SK-N-SH (cell line): Measurements from ENCODE around the gene PHC2. TPM values are rescaled to one million over a fixed set of nuclear protein-coding genes. Genes with fewer than 3 reads are reported as not detected.

Experiments
- CTCF ChIA-PET: fragments of 300-600, 350-600 bp; formaldehyde crosslinking; extraction: SDS; loops from one replicate; lab custom pipeline; 2021; lab: Yijun Ruan, JAX
- POLR2A ChIA-PET: fragments of 350-600 bp; sonication (Branson Sonifier 250); formaldehyde crosslinking; extraction: SDS; loops from one replicate; lab custom pipeline; 2020; ENCODE audit warnings: antibody characterized with exemption, inconsistent platforms; lab: Yijun Ruan, JAX
- DNase-seq: peaks from one replicate; pipeline ENCODE4 v3.0.0; 2012
- H2AFZ ChIP-seq: fragments of 200-600 bp; sonication (generic); 2 replicates; pipeline ENCODE4 v1.8.1; 2016; ENCODE audit warnings: antibody characterized with exemption, mild to moderate bottlenecking, low read depth
- H3F3A ChIP-seq: fragments of 200-600 bp; sonication (generic); replicated peaks from 2 replicates; pipeline ENCODE3; 2016; ENCODE audit warnings: antibody characterized with exemption, mild to moderate bottlenecking; ENCODE audit not compliant: insufficient read depth
- H3K27ac ChIP-seq, 2 experiments: fragments of 200-500 bp in 1 of 2; fragments of 200-600 bp in 1 of 2; sonication (Bioruptor generic) in 1 of 2; sonication (generic), shearing (Covaris generic) in 1 of 2; 2 replicates each; pipeline versions ENCODE4 v1.5.1 to v1.6.1; 2014 to 2016; ENCODE audit warnings: low read depth in 2 of 2, inconsistent platforms in 1 of 2, low read length in 1 of 2, mild to moderate bottlenecking in 1 of 2, mixed read lengths in 1 of 2
- H3K27me3 ChIP-seq: fragments of 200-600 bp; sonication (generic), shearing (Covaris generic); 2 replicates; pipeline ENCODE4 v1.6.1; 2016; ENCODE audit warnings: mixed run types; ENCODE audit not compliant: insufficient read depth
- H3K36me3 ChIP-seq, 2 experiments: fragments of 200-500 bp in 1 of 2; fragments of 200-600 bp in 1 of 2; sonication (Bioruptor generic) in 1 of 2; sonication (generic) in 1 of 2; replicated peaks in 1 of 2; 2 replicates each; pipeline versions ENCODE3 to v1.5.1; 2014 to 2016; ENCODE audit warnings: low read length in 1 of 2, mild to moderate bottlenecking in 1 of 2; ENCODE audit not compliant: insufficient read depth in 2 of 2, control insufficient read depth in 1 of 2
- H3K4me1 ChIP-seq, 2 experiments: fragments of 200-500 bp in 1 of 2; fragments of 200-600 bp in 1 of 2; sonication (Bioruptor generic) in 1 of 2; sonication (generic), shearing (Covaris generic) in 1 of 2; 2 replicates each; pipeline versions ENCODE4 v1.5.1 to v1.6.1; 2014 to 2016; ENCODE audit warnings: low read depth in 1 of 2, low read length in 1 of 2, mixed run types in 1 of 2; ENCODE audit not compliant: insufficient read depth in 2 of 2, control insufficient read depth in 1 of 2
- H3K4me2 ChIP-seq: fragments of 200-600 bp; sonication (generic), shearing (Covaris generic); 2 replicates; pipeline ENCODE4 v1.6.1; 2017; ENCODE audit warnings: mixed run types
- H3K4me3 ChIP-seq, 2 experiments: fragments of 200-500 bp in 1 of 2; fragments of 200-600 bp in 1 of 2; sonication (Bioruptor generic) in 1 of 2; sonication (generic), shearing (Covaris generic) in 1 of 2; 2 replicates each; pipeline versions ENCODE4 v1.5.1 to v1.8.1; 2014 to 2016; ENCODE audit warnings: low read depth in 2 of 2, inconsistent platforms in 1 of 2, low read length in 1 of 2, mild to moderate bottlenecking in 1 of 2, mixed read lengths in 1 of 2, moderate library complexity in 1 of 2
- H3K79me2 ChIP-seq: fragments of 200-600 bp; sonication (generic); 2 replicates; pipeline ENCODE4 v1.8.1; 2017; ENCODE audit warnings: mild to moderate bottlenecking; ENCODE audit not compliant: insufficient read depth
- H3K9ac ChIP-seq: fragments of 200-600 bp; sonication (generic); 2 replicates; pipeline ENCODE4 v1.6.1; 2017; ENCODE audit warnings: mixed run types
- H3K9me2 ChIP-seq: fragments of 200-600 bp; sonication (generic); 2 replicates; pipeline ENCODE4 v1.6.1; 2017; ENCODE audit warnings: mixed run types
- H3K9me3 ChIP-seq: fragments of 200-600 bp; sonication (generic); 2 replicates; pipeline ENCODE4 v1.6.1; 2017; ENCODE audit warnings: mixed run types, mild to moderate bottlenecking, moderate library complexity
- H4K20me1 ChIP-seq: fragments of 200-600 bp; sonication (generic); 2 replicates; pipeline ENCODE4 v1.6.1; 2017; ENCODE audit warnings: mild to moderate bottlenecking, mixed run types; ENCODE audit not compliant: insufficient read depth
- CHD2 ChIP-seq: fragments of 150-350 bp; IDR thresholded peaks from 2 replicates; pipeline ENCODE4 v1.6.1; 2018; ENCODE audit warnings: low read length; ENCODE audit not compliant: partially characterized antibody
- ELF1 ChIP-seq: IDR thresholded peaks from 2 replicates; pipeline ENCODE4 v1.4.0; 2012
- EP300 ChIP-seq, 2 experiments: IDR thresholded peaks; 2 replicates each; pipeline versions ENCODE4 v1.4.0 to v1.6.1; 2012; ENCODE audit warnings: borderline replicate concordance in 1 of 2, low read depth in 1 of 2, low read length in 1 of 2
- FOXJ3 ChIP-seq: sonication (generic); formaldehyde crosslinking; IDR thresholded peaks from 2 replicates; pipeline ENCODE4 v1.5.1; 2020; ENCODE audit warnings: mild to moderate bottlenecking, missing genetic modification reagents
- FOXM1 ChIP-seq: IDR thresholded peaks from 2 replicates; pipeline ENCODE4 v1.4.0; 2012; ENCODE audit warnings: low read depth, mild to moderate bottlenecking
- GABPA ChIP-seq: IDR thresholded peaks from 2 replicates; pipeline ENCODE4 v1.4.0; 2012; ENCODE audit warnings: low read depth, mild to moderate bottlenecking
- GATA2 ChIP-seq: sonication (generic); formaldehyde crosslinking; IDR thresholded peaks from 2 replicates; pipeline ENCODE4 v1.5.0; 2020; ENCODE audit warnings: mild to moderate bottlenecking, missing genetic modification reagents
- MXI1 ChIP-seq: IDR thresholded peaks from 2 replicates; pipeline ENCODE4 v1.6.1; 2012; ENCODE audit warnings: mild to moderate bottlenecking, low read depth, low read length, improper control_type of control experiment
- NFIC ChIP-seq: IDR thresholded peaks from 2 replicates; pipeline ENCODE4 v1.4.0; 2012; ENCODE audit warnings: borderline replicate concordance
- NRF1 ChIP-seq: IDR thresholded peaks from 2 replicates; pipeline ENCODE4 v1.6.1; 2012; ENCODE audit warnings: low read depth, mild to moderate bottlenecking, low read length
- POLR2AphosphoS5 ChIP-seq: IDR thresholded peaks from 2 replicates; pipeline ENCODE4 v1.6.1; 2012; ENCODE audit warnings: low read depth, low read length
- RAD21 ChIP-seq: IDR thresholded peaks from 2 replicates; pipeline ENCODE4 v1.6.1; 2012; ENCODE audit warnings: mild to moderate bottlenecking, low read length
- RCOR1 ChIP-seq: fragments of 150-350 bp; IDR thresholded peaks from 2 replicates; pipeline ENCODE4 v1.6.1; 2017; ENCODE audit warnings: antibody characterized with exemption, low read length
- SMC3 ChIP-seq: IDR thresholded peaks from 2 replicates; pipeline ENCODE4 v1.6.1; 2012; ENCODE audit warnings: low read depth, low read length, improper control_type of control experiment
- TAF1 ChIP-seq: IDR thresholded peaks from 2 replicates; pipeline ENCODE4 v1.6.1; 2012; ENCODE audit warnings: low read depth, mild to moderate bottlenecking, low read length, moderate library complexity, borderline replicate concordance
- TCF12 ChIP-seq: IDR thresholded peaks from 2 replicates; pipeline ENCODE4 v1.4.0; 2012
- YY1 ChIP-seq: IDR thresholded peaks from 2 replicates; pipeline ENCODE4 v1.4.0; 2012; ENCODE audit warnings: low read depth, mild to moderate bottlenecking
- WGBS: methylation state at CpG from one replicate; pipeline ENCODE4 v1.1.6; 2017; ENCODE audit warnings: low lambda C conversion rate; 5-methylcytosine and 5-hydroxymethylcytosine counted together
- polyA plus RNA-seq, 3 experiments: library from polyadenylated mRNA; depleted of rRNA; stranded (reverse); fragments of >200 nt; gene quantifications; 2 replicates each; pipeline ENCODE4 v1.2.3, GENCODE V29; 2012
- TF ChIP-seq, protein P1 (sequence below): IDR thresholded peaks from 2 replicates; pipeline ENCODE4; 2012
- TF ChIP-seq, protein P2 (sequence below): fragments of 150-350 bp; IDR thresholded peaks from 2 replicates; pipeline ENCODE4 v1.6.1; 2017; ENCODE audit warnings: antibody characterized with exemption, low read length, low read depth, borderline replicate concordance

PHC2 gene
- polyA plus RNA-seq, 1 of the 3 experiments (the other 2 are of a cell fraction) = 98.7 TPM

- TF ChIP-seq NRF1 (no peak), RAD21 (no peak), MXI1 (no peak), FOXM1 (no peak), GABPA (no peak), FOXJ3 (CRISPR knock-in tag) (no peak), GATA2 (CRISPR knock-in tag) (no peak), NFIC (no peak), RCOR1 (no peak)
- TF ChIP-seq, protein P1, sequence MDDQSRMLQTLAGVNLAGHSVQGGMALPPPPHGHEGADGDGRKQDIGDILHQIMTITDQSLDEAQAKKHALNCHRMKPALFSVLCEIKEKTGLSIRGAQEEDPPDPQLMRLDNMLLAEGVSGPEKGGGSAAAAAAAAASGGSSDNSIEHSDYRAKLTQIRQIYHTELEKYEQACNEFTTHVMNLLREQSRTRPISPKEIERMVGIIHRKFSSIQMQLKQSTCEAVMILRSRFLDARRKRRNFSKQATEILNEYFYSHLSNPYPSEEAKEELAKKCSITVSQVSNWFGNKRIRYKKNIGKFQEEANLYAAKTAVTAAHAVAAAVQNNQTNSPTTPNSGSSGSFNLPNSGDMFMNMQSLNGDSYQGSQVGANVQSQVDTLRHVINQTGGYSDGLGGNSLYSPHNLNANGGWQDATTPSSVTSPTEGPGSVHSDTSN = no peak
- TF ChIP-seq, protein P2, sequence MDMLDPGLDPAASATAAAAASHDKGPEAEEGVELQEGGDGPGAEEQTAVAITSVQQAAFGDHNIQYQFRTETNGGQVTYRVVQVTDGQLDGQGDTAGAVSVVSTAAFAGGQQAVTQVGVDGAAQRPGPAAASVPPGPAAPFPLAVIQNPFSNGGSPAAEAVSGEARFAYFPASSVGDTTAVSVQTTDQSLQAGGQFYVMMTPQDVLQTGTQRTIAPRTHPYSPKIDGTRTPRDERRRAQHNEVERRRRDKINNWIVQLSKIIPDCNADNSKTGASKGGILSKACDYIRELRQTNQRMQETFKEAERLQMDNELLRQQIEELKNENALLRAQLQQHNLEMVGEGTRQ = no peak
- peaks cover 11 to 27% of the 10 kb centered on the region in 2 experiments for H3K36me3 ChIP-seq
- H3K79me2 ChIP-seq = no peaks in the 10 kb centered on the region
- 91% methylated on average over 4 of the region's 4 CpGs for WGBS
- H3F3A ChIP-seq = no peaks in the 10 kb centered on the region
- no peak for DNase-seq
- H3K9me2 ChIP-seq = no peaks in the 10 kb centered on the region
- H3K4me2 ChIP-seq = no peak overlapping the region
- no peak overlapping the region for H3K9ac ChIP-seq
- ChIA-PET POLR2A (no interaction called here), CTCF (interaction anchor here (0.6 kb wide), 1 partner anchor 174 kb away, joined by 3 read pairs; no protein-coding TSS in a partner anchor)
- no peak overlapping the region for H3K4me3 ChIP-seq
- H2AFZ ChIP-seq = no peak overlapping the region
- H3K27ac ChIP-seq = no peak overlapping the region
- no peaks in the 10 kb centered on the region for H3K9me3 ChIP-seq
- no peaks in the 10 kb centered on the region for H4K20me1 ChIP-seq
- H3K27me3 ChIP-seq = no peaks in the 10 kb centered on the region
- no peaks in the 10 kb centered on the region; a peak in 1 of 4 replicates for H3K4me1 ChIP-seq
Measured at GRCh38 chr1:33301273-33301984, 129.5 kb downstream of the PHC2 start.

DNA sequence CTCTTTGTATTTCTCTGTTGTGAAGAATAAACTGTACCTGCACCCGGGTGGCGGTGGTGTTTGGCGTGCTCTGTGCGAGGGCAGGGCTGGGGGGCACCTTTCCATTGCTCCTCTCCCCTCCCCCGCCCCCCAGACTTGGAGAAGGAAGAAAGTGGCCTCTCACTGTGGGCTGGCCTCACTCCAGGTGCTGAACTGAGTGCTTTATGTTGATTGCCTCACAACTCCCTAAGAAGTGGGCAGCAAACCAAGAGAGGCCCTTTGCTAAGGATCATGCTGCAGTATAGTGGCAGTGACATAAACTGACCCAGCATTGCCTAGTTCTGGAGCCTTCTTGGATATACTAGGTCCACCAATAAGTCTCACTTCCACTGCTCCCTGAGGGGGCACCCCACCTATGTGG lies 130.2 kb downstream of the PHC2 start:
- POLR2A ChIA-PET = no interaction called here
- H4K20me1 ChIP-seq = no peaks in the 10 kb centered on the region
- H3K36me3 ChIP-seq = peaks cover 15 to 34% of the 10 kb centered on the region in 2 experiments
- no peak for DNase-seq
- H3K9ac ChIP-seq = no peak overlapping the region
- no peak overlapping the region for H3K4me2 ChIP-seq
- TF ChIP-seq EP300 (IDR thresholded peaks at IDR 0.05; ENCODE audit: borderline replicate concordance in 1 of 2, low read depth in 1 of 2, low read length in 1 of 2) (no peak), YY1 (no peak), TAF1 (no peak), CHD2 (no peak), FOXJ3 (CRISPR knock-in tag) (no peak), POLR2AphosphoS5 (no peak), RAD21 (no peak), ELF1 (no peak), TCF12 (no peak), GATA2 (CRISPR knock-in tag) (no peak), SMC3 (no peak)
- no peaks in the 10 kb centered on the region; a peak in 1 of 4 replicates for H3K4me1 ChIP-seq
- WGBS = 89% methylated on average over 5 of the region's 5 CpGs
- H3K79me2 ChIP-seq = no peaks in the 10 kb centered on the region
- no peak overlapping the region for H2AFZ ChIP-seq
- CTCF ChIA-PET = no interaction called here
- no peak overlapping the region for H3K27ac ChIP-seq
- H3K27me3 ChIP-seq = no peaks in the 10 kb centered on the region
- no peaks in the 10 kb centered on the region for H3F3A ChIP-seq
- no peak overlapping the region for H3K4me3 ChIP-seq
- no peaks in the 10 kb centered on the region for H3K9me3 ChIP-seq
- no peaks in the 10 kb centered on the region for H3K9me2 ChIP-seq
